ENCODE data around the gene ERGIC3. TPM values are rescaled to one million over a fixed set of nuclear protein-coding genes. Genes with fewer than 3 reads are reported as not detected.

ERGIC3 gene
- total and polyA plus RNA-seq, 2 of the 13 experiments (the other 11 are each of a cell fraction or from before 2014, with no cell fraction given) = 407 to 670 TPM

DNA sequence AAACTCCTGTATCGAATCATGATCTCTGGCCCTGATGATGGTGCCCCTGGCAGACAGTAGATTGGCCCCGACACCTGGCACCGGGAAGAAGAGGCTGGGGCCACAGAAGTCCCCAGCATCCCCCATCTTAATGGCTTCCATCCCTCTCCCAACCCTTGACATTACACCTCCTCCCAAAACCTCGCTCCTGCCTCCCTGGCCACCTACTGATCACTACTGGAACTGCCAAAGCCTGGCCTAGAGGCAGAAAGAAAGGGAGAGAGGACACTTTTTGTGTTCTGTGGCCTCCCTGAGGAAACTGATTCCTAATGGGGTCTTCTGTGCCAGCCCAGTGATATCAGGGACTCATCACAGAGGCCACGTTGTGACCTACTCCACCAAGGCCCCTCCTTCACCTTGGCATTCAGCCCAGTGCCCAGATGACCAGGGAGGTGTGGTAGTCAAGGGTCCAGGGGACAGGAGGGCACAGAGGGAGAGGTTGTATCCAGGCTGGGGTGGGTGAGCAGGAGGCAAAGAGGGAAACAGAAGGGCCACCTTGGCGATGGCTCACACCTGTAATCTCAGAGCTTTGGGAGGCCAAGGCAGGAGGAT lies 18.5 kb upstream of the ERGIC3 start (continued):
- TF ChIP-seq, protein P1, sequence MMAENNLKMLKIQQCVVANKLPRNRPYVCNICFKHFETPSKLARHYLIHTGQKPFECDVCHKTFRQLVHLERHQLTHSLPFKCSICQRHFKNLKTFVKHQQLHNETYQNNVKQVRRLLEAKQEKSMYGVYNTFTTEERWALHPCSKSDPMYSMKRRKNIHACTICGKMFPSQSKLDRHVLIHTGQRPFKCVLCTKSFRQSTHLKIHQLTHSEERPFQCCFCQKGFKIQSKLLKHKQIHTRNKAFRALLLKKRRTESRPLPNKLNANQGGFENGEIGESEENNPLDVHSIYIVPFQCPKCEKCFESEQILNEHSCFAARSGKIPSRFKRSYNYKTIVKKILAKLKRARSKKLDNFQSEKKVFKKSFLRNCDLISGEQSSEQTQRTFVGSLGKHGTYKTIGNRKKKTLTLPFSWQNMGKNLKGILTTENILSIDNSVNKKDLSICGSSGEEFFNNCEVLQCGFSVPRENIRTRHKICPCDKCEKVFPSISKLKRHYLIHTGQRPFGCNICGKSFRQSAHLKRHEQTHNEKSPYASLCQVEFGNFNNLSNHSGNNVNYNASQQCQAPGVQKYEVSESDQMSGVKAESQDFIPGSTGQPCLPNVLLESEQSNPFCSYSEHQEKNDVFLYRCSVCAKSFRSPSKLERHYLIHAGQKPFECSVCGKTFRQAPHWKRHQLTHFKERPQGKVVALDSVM (CRISPR knock-in tag; IDR thresholded peaks at IDR 0.05) = 0 out of 2 replicates have a peak, but pooled peaks have one; percentile 9
- TF ChIP-seq POLR2A (IDR thresholded peaks at IDR 0.05; ENCODE audit: insufficient read depth in 1 of 2, low read depth in 2 of 2, low read length in 2 of 2) = no peak
- TF ChIP-seq TBL1XR1 (IDR thresholded peaks at IDR 0.05; ENCODE audit: borderline replicate concordance, low read length, partially characterized antibody) = no peak
- TF ChIP-seq, protein P2, sequence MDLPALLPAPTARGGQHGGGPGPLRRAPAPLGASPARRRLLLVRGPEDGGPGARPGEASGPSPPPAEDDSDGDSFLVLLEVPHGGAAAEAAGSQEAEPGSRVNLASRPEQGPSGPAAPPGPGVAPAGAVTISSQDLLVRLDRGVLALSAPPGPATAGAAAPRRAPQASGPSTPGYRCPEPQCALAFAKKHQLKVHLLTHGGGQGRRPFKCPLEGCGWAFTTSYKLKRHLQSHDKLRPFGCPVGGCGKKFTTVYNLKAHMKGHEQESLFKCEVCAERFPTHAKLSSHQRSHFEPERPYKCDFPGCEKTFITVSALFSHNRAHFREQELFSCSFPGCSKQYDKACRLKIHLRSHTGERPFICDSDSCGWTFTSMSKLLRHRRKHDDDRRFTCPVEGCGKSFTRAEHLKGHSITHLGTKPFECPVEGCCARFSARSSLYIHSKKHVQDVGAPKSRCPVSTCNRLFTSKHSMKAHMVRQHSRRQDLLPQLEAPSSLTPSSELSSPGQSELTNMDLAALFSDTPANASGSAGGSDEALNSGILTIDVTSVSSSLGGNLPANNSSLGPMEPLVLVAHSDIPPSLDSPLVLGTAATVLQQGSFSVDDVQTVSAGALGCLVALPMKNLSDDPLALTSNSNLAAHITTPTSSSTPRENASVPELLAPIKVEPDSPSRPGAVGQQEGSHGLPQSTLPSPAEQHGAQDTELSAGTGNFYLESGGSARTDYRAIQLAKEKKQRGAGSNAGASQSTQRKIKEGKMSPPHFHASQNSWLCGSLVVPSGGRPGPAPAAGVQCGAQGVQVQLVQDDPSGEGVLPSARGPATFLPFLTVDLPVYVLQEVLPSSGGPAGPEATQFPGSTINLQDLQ (CRISPR knock-in tag; IDR thresholded peaks at IDR 0.05) = no peak
- no peak for TF ChIP-seq CCDC6 (CRISPR knock-in tag; IDR thresholded peaks at IDR 0.05)
- TF ChIP-seq HNRNPK (IDR thresholded peaks at IDR 0.05; ENCODE audit: low read depth, low read length, poor library complexity, severe bottlenecking) = no peak
- TF ChIP-seq GLI4 (CRISPR knock-in tag; IDR thresholded peaks at IDR 0.05; ENCODE audit: borderline replicate concordance) = 0 out of 2 replicates have a peak, but pooled peaks have one; percentile 46
- TF ChIP-seq ZNF205 (CRISPR knock-in tag; IDR thresholded peaks at IDR 0.05) = no peak
- TF ChIP-seq, protein P3, sequence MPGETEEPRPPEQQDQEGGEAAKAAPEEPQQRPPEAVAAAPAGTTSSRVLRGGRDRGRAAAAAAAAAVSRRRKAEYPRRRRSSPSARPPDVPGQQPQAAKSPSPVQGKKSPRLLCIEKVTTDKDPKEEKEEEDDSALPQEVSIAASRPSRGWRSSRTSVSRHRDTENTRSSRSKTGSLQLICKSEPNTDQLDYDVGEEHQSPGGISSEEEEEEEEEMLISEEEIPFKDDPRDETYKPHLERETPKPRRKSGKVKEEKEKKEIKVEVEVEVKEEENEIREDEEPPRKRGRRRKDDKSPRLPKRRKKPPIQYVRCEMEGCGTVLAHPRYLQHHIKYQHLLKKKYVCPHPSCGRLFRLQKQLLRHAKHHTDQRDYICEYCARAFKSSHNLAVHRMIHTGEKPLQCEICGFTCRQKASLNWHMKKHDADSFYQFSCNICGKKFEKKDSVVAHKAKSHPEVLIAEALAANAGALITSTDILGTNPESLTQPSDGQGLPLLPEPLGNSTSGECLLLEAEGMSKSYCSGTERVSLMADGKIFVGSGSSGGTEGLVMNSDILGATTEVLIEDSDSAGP (CRISPR knock-in tag; IDR thresholded peaks at IDR 0.05; ENCODE audit: borderline replicate concordance) = peak; percentile 47; the same call in 1 of the 2 replicates
- TF ChIP-seq POGZ (CRISPR knock-in tag; IDR thresholded peaks at IDR 0.05) = no peak
- TF ChIP-seq, protein P4, sequence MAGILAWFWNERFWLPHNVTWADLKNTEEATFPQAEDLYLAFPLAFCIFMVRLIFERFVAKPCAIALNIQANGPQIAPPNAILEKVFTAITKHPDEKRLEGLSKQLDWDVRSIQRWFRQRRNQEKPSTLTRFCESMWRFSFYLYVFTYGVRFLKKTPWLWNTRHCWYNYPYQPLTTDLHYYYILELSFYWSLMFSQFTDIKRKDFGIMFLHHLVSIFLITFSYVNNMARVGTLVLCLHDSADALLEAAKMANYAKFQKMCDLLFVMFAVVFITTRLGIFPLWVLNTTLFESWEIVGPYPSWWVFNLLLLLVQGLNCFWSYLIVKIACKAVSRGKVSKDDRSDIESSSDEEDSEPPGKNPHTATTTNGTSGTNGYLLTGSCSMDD (CRISPR knock-in tag; IDR thresholded peaks at IDR 0.05) = no peak
- TF ChIP-seq XRCC5 (optimal IDR thresholded peaks at IDR 0.05; ENCODE audit: low read length) = peak; percentile 94
- no peak for TF ChIP-seq SP4 (CRISPR knock-in tag; IDR thresholded peaks at IDR 0.05)
- 0 out of 2 replicates have a peak, but pooled peaks have one; percentile 48 for TF ChIP-seq ZFP41 (CRISPR knock-in tag; IDR thresholded peaks at IDR 0.05; ENCODE audit: borderline replicate concordance)
- peak; percentile 57 for TF ChIP-seq SMC3 (IDR thresholded peaks at IDR 0.05; ENCODE audit: low read length)
- TF ChIP-seq, protein P5, sequence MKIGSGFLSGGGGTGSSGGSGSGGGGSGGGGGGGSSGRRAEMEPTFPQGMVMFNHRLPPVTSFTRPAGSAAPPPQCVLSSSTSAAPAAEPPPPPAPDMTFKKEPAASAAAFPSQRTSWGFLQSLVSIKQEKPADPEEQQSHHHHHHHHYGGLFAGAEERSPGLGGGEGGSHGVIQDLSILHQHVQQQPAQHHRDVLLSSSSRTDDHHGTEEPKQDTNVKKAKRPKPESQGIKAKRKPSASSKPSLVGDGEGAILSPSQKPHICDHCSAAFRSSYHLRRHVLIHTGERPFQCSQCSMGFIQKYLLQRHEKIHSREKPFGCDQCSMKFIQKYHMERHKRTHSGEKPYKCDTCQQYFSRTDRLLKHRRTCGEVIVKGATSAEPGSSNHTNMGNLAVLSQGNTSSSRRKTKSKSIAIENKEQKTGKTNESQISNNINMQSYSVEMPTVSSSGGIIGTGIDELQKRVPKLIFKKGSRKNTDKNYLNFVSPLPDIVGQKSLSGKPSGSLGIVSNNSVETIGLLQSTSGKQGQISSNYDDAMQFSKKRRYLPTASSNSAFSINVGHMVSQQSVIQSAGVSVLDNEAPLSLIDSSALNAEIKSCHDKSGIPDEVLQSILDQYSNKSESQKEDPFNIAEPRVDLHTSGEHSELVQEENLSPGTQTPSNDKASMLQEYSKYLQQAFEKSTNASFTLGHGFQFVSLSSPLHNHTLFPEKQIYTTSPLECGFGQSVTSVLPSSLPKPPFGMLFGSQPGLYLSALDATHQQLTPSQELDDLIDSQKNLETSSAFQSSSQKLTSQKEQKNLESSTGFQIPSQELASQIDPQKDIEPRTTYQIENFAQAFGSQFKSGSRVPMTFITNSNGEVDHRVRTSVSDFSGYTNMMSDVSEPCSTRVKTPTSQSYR (CRISPR knock-in tag; IDR thresholded peaks at IDR 0.05; ENCODE audit: borderline replicate concordance) = no peak
- TF ChIP-seq RELA (CRISPR knock-in tag; IDR thresholded peaks at IDR 0.05) = no peak
- TF ChIP-seq ZNF441 (CRISPR knock-in tag; IDR thresholded peaks at IDR 0.05; ENCODE audit: borderline replicate concordance) = no peak
- TF ChIP-seq ZNF274 (CRISPR knock-in tag; IDR thresholded peaks at IDR 0.05) = peak; percentile 45; the same call in 1 of the 2 replicates
